ENCODE data around the gene GPR35.

GRCh38 chr2:240605867-240606743 lies 19.2 kb upstream of the GPR35 start:
- TF ChIP-seq CTCF (IDR thresholded peaks at IDR 0.05), result no peak
- no peak for TF ChIP-seq POLR2A (IDR thresholded peaks at IDR 0.05)

Data from Peyer's patch (tissue), 4 donors.